ENCODE measurements around the gene SLIT1.

Gene SLIT1

GRCh38 chr10:97127509-97127908, 58.2 kb downstream of the SLIT1 start:
- TF ChIP-seq CTCF (IDR thresholded peaks at IDR 0.05; ENCODE audit: low read depth, low read length) = no peak
- DNase-seq (ENCODE audit: low read depth in 2 of 2) = no peak
- no peak overlapping the region for H3K4me3 ChIP-seq (replicated peaks in 1 of 2; ENCODE audit: low read depth in 2 of 2, low read length in 2 of 2)

- H3K4me3 ChIP-seq (replicated peaks in 1 of 2; ENCODE audit: low read depth in 2 of 2, low read length in 2 of 2) = no peak overlapping the region
- no peak for DNase-seq (ENCODE audit: low read depth in 2 of 2)
- TF ChIP-seq CTCF (IDR thresholded peaks at IDR 0.05; ENCODE audit: low read depth, low read length) = no peak
Observed at GRCh38 chr10:97124211-97124610, 61.5 kb downstream of the SLIT1 start.

GRCh38 chr10:97123765-97124164, 62.0 kb downstream of the SLIT1 start:
- H3K4me3 ChIP-seq (replicated peaks in 1 of 2; ENCODE audit: low read depth in 2 of 2, low read length in 2 of 2) = no peak overlapping the region
- no peak for TF ChIP-seq CTCF (IDR thresholded peaks at IDR 0.05; ENCODE audit: low read depth, low read length)
- DNase-seq (ENCODE audit: low read depth in 2 of 2) = no peak

- no peak for TF ChIP-seq CTCF (IDR thresholded peaks at IDR 0.05; ENCODE audit: low read depth, low read length)
- H3K4me3 ChIP-seq (replicated peaks in 1 of 2; ENCODE audit: low read depth in 2 of 2, low read length in 2 of 2) = no peak overlapping the region
- no peak for DNase-seq (ENCODE audit: low read depth in 2 of 2)
Observed at GRCh38 chr10:97121041-97121440, 64.7 kb downstream of the SLIT1 start.

GRCh38 chr10:97120370-97120769, 65.4 kb downstream of the SLIT1 start:
- no peak for TF ChIP-seq CTCF (IDR thresholded peaks at IDR 0.05; ENCODE audit: low read depth, low read length)
- no peak for DNase-seq (ENCODE audit: low read depth in 2 of 2)
- H3K4me3 ChIP-seq (replicated peaks in 1 of 2; ENCODE audit: low read depth in 2 of 2, low read length in 2 of 2) = no peak overlapping the region

GRCh38 chr10:97119058-97119745, 66.6 kb downstream of the SLIT1 start:
- TF ChIP-seq CTCF (IDR thresholded peaks at IDR 0.05; ENCODE audit: low read depth, low read length) = no peak
- DNase-seq (ENCODE audit: low read depth in 2 of 2) = no peak
- H3K4me3 ChIP-seq (replicated peaks in 1 of 2; ENCODE audit: low read depth in 2 of 2, low read length in 2 of 2) = no peak overlapping the region

GRCh38 chr10:97117372-97117771, 68.4 kb downstream of the SLIT1 start:
- TF ChIP-seq CTCF (IDR thresholded peaks at IDR 0.05; ENCODE audit: low read depth, low read length) = no peak
- peak in 1 of 2 donors; percentile 28 for DNase-seq (ENCODE audit: low read depth in 2 of 2)

More at GRCh38 chr10:97117372-97117771, 68.4 kb downstream of the SLIT1 start:
- H3K4me3 ChIP-seq (replicated peaks in 1 of 2; ENCODE audit: low read depth in 2 of 2, low read length in 2 of 2) = no peak overlapping the region
